GM18909 (cell line): ENCODE results near the gene KLK6.

ENCODE experiments used
- ATAC-seq: cut with Tn5 transposase; IDR thresholded peaks from one replicate; pipeline ENCODE4 v1.9.1; 2021; ENCODE audit warnings: mild to moderate bottlenecking; ENCODE audit not compliant: unreplicated experiment, poor library complexity

Gene KLK6

DNA sequence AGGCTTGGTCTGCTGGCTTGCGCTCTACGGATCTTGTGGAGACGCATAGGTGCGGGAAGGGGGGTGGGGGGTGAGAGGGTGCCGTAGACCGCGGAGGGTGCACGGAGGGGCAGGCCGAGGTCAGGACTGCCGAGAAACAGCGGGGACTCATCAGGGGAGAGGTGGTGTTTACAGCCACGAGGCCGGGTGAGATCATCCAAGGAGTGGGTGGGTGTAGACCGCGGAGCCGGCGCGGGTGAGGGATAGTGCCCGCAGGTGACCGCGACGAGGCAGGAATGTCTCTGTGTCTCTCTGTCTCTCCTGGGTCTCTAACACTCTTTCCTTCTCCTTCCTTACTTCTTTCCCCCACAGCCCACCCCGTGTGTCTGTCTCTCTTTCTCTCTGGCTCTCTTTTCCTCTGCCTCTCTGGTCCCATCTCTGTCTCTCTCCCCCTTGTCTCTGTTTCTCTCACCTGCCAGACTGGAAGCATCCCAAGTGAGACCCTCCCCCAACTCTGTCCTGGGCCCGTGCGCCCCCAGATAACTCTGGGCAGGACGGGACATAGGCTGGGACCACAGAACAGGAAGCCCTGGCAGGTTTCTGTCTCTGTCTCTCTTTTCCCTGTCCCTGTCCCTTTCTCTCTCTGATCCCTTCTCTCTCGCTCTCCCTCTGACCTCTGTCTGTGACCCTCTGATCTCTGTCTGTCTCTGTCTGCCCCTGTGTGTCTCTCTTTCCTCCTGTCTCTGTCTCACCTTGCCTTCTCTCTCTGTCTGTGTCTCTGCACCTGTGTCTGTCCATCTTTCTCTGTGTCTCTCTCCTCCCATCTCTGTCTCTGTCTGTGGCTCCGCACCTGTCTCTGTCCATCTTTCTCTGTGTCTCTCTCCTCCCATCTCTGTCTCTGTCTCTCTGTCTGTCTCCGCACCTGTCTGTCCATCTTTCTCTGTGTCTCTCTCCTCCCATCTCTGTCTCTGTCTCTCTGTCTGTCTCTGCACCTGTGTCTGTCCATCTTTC, 56.4 kb downstream of the KLK6 start:
- ATAC-seq = no peak

DNA sequence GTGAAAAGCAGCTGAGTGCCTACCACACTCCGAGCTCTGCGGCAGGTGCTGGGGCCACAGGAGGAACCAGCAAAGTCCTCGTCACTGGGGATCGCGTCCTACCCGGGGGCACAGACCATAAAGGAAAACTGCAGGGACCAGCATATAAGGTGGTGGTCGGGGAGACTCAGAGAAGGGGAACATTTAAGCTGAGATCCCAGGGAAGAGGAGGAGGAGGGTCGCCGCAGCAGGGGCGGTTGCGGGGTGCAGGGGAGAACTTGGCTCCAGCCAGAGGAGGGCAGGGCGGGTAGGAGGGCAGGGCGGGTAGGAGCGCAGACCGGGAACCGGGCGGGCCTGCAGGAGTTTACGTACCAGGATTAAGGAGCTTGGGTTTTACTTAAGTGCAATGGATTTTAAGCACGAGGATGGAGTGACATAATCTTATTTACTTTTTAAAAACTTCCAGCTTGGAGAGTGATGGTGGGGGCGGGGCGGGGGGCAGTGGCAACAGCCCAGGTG, 57.2 kb downstream of the KLK6 start:
- ATAC-seq = no peak

DNA sequence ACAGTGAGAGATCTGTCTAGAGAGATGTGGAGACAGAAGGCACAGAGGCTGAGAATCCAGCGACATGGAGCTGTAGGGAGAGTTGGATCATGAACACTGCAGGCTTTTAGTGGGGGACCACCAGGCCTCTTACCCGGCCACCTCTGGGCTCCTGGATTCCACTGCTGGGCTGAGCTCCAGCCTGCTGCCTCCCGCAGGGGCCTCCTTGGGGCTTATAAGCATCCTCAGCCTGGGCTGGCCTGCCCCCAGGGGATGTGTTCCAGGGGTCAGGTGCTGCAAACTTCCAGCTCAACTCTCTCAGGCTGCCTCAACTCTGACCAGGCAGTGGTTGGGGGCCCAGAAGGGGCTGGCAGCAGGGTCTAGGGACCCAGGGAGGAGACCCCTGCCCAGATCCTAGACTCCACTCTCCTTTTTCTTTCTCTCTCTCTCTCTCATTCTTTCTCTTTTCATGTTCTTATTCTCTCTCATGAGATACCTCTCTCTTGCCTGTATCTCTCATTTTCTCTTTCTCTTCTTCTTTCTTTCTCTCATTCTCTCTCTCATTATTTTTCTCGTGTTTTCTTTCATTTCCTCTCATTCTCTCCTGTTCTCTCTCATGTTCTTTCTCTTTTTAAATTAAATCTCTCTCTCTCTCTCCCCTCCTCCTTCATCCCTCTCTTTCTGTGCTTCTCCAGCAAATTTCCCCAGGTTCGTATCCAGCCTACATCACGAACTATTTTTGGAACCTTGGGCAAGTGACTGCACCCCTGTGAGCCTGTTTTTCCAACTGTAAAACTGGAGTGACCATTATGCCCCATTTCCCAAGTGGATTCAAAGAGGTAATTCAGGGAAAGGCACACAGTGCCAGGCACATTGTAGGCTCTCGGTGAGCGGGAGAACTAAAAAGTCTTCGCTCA, 57.9 kb downstream of the KLK6 start, which contains the start of gene KLK4:
KLK4 (minus strand) TSS at position 190 of the 896 bp plus-strand sequence. CDS start 657 bp downstream, outside the sequence.
- no peak for ATAC-seq

DNA sequence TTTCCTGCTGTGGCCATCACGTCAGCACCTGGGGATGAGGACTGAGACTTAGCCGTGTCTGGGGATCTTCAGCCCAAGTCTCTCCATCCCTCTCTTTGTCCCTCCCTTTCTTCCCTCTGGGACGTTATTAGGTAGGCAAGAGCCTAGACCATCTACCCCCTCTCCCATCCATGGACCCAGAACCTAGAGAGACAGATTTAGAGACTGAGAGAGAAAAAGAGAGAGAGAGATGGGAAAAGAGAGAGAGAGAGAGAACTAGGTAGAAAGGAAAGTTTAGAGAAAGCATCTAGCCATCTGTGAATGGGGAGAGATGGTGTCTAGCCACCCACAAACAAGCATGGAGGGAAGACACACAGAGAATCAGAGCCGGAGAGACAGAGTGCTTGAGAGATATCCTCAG, 58.7 kb downstream of the KLK6 start:
- ATAC-seq = no peak

DNA sequence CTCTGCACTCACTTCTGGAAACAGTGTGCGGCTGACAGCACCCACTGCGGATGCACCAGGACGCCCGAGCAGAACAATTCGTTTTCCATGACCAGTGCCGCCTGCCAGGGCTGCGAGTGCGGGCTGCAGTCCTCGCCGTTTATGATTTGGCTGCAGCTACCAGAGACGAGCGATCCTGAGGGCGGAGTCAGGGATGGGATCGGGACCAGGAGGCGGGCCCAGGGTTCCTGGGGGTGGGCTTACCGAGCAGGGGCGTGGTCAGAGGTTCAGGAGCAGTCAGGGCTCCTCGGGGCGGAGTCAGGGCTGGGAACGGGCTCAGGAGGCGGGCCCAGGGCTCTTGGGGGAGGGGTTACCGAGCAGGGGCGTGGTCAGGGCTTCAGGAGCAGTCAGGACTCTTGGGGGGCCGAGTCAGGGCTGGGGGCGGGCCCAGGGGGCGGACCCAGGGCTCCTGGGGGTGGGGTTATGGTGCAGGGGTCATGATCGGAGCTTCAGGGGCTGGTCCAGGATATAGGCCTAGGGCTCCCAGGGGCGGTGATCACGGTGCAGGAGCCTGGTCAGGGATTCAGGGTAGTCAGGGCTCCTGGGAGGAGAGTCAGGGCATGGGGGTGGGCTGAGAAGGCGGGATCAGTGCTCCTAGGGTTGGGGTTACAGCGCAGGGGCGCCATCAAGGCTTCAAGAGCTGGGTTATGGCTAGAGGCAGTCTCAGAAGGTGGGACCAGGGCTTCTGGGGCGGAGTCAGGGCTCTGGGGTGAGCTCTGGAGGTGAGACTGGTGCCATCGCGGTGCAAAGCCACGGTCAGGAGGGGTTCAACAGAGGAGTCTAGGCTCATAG, 59.9 kb downstream of the KLK6 start:
- ATAC-seq = peak; percentile 58
